ENCODE results near the gene SIPA1L3. TPM values are rescaled to one million over a fixed set of nuclear protein-coding genes. Genes with fewer than 3 reads are reported as not detected.

SIPA1L3 gene
- polyA plus RNA-seq, 1 of the 3 experiments (the other 2 are of a cell fraction), result 11.6 TPM

DNA sequence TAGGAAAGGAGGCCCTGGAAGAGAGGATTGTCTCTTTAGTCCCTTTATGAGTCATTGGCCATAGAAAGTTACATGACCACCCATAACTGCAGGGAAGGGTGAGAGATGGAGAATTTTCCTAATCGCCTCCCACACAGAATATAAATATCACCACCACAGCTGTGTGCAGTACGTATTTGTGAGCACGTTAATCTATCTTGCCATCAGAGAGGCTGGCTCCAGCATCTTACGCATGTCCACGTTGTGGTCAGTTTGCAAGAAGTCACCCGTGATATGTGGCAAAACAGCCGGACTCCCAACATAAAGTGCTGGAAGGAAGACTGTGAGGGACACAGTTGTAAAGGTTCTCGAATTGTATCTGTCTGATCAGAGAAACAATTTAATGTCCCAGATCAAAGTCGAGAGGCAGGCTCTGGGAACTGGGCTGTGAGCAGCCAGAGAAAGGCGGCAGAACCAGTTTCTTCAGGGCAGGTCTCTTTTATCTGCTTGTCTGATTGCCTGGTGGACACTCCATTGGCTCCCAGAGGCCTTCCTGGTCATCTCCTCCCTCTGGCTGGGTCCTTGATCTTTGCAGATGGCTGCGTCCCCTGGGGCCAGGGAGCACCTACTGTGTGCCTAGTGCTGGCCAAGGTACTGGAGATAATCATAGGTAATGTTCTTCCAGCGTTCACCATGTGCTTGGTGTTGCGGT is 74.9 kb downstream of the SIPA1L3 start:
- no peaks in the 10 kb centered on the region for H4K20me1 ChIP-seq (ENCODE audit: insufficient read depth)
- H3F3A ChIP-seq (replicated peaks; ENCODE audit: insufficient read depth), result peaks cover 7% of the 10 kb centered on the region
- no peaks in the 10 kb centered on the region for H3K27me3 ChIP-seq (ENCODE audit: insufficient read depth)
- H3K4me1 ChIP-seq (ENCODE audit: control insufficient read depth in 1 of 2, insufficient read depth in 2 of 2, low read depth in 1 of 2, low read length in 1 of 2), result peaks cover 6% of the 10 kb centered on the region in 2 experiments; a peak in 1 of 4 replicates
- 92% methylated on average over 13 of the region's 13 CpGs for WGBS (ENCODE audit: low lambda C conversion rate)
- no peak overlapping the region for H3K4me3 ChIP-seq (ENCODE audit: low read depth in 2 of 2, low read length in 1 of 2)
- no peaks in the 10 kb centered on the region for H3K9me2 ChIP-seq
- no peak overlapping the region for H2AFZ ChIP-seq (ENCODE audit: low read depth)
- H3K4me2 ChIP-seq, result no peak overlapping the region
- H3K27ac ChIP-seq (ENCODE audit: low read depth in 2 of 2, low read length in 1 of 2), result no peak overlapping the region
- H3K36me3 ChIP-seq (replicated peaks in 1 of 2; ENCODE audit: control insufficient read depth in 1 of 2, insufficient read depth in 2 of 2, low read length in 1 of 2), result no peaks in the 10 kb centered on the region
- TF ChIP-seq MXI1 (IDR thresholded peaks at IDR 0.05; ENCODE audit: low read depth, low read length) (no peak), FOXJ3 (CRISPR knock-in tag; IDR thresholded peaks at IDR 0.05) (no peak), TEAD4 (IDR thresholded peaks at IDR 0.05; ENCODE audit: borderline replicate concordance, insufficient read depth) (no peak), EZH2phosphoT487 (IDR thresholded peaks at IDR 0.05; ENCODE audit: borderline replicate concordance, low read depth) (no peak), SIN3A (IDR thresholded peaks at IDR 0.05; ENCODE audit: borderline replicate concordance, low read depth, low read length) (no peak)
- TF ChIP-seq, protein P1, sequence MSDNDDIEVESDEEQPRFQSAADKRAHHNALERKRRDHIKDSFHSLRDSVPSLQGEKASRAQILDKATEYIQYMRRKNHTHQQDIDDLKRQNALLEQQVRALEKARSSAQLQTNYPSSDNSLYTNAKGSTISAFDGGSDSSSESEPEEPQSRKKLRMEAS (IDR thresholded peaks at IDR 0.05; ENCODE audit: low read depth), result no peak
- TF ChIP-seq, protein P2, sequence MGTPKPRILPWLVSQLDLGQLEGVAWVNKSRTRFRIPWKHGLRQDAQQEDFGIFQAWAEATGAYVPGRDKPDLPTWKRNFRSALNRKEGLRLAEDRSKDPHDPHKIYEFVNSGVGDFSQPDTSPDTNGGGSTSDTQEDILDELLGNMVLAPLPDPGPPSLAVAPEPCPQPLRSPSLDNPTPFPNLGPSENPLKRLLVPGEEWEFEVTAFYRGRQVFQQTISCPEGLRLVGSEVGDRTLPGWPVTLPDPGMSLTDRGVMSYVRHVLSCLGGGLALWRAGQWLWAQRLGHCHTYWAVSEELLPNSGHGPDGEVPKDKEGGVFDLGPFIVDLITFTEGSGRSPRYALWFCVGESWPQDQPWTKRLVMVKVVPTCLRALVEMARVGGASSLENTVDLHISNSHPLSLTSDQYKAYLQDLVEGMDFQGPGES (IDR thresholded peaks at IDR 0.05; ENCODE audit: low read depth, low read length), result no peak
- TF ChIP-seq, protein P3, sequence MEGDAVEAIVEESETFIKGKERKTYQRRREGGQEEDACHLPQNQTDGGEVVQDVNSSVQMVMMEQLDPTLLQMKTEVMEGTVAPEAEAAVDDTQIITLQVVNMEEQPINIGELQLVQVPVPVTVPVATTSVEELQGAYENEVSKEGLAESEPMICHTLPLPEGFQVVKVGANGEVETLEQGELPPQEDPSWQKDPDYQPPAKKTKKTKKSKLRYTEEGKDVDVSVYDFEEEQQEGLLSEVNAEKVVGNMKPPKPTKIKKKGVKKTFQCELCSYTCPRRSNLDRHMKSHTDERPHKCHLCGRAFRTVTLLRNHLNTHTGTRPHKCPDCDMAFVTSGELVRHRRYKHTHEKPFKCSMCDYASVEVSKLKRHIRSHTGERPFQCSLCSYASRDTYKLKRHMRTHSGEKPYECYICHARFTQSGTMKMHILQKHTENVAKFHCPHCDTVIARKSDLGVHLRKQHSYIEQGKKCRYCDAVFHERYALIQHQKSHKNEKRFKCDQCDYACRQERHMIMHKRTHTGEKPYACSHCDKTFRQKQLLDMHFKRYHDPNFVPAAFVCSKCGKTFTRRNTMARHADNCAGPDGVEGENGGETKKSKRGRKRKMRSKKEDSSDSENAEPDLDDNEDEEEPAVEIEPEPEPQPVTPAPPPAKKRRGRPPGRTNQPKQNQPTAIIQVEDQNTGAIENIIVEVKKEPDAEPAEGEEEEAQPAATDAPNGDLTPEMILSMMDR (IDR thresholded peaks at IDR 0.05), result no peak
- TF ChIP-seq, protein P4, sequence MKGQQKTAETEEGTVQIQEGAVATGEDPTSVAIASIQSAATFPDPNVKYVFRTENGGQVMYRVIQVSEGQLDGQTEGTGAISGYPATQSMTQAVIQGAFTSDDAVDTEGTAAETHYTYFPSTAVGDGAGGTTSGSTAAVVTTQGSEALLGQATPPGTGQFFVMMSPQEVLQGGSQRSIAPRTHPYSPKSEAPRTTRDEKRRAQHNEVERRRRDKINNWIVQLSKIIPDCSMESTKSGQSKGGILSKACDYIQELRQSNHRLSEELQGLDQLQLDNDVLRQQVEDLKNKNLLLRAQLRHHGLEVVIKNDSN (IDR thresholded peaks at IDR 0.05; ENCODE audit: borderline replicate concordance, low read depth), result no peak
- TF ChIP-seq, protein P5, sequence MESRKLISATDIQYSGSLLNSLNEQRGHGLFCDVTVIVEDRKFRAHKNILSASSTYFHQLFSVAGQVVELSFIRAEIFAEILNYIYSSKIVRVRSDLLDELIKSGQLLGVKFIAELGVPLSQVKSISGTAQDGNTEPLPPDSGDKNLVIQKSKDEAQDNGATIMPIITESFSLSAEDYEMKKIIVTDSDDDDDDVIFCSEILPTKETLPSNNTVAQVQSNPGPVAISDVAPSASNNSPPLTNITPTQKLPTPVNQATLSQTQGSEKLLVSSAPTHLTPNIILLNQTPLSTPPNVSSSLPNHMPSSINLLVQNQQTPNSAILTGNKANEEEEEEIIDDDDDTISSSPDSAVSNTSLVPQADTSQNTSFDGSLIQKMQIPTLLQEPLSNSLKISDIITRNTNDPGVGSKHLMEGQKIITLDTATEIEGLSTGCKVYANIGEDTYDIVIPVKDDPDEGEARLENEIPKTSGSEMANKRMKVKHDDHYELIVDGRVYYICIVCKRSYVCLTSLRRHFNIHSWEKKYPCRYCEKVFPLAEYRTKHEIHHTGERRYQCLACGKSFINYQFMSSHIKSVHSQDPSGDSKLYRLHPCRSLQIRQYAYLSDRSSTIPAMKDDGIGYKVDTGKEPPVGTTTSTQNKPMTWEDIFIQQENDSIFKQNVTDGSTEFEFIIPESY (IDR thresholded peaks at IDR 0.05; ENCODE audit: borderline replicate concordance, low read depth), result no peak
- no peaks in the 10 kb centered on the region for H3K9me3 ChIP-seq
- DNase-seq, result no peak
- peaks cover 82% of the 10 kb centered on the region for H3K79me2 ChIP-seq (ENCODE audit: insufficient read depth)
- POLR2A ChIA-PET, result no interaction called here
- no peak overlapping the region for H3K9ac ChIP-seq
- CTCF ChIA-PET, result interaction anchor here (1.3 kb wide), 1 partner anchor 80 kb away, joined by 3 read pairs; no protein-coding TSS in a partner anchor

Data from SK-N-SH (cell line).